ENCODE measurements around the gene OGFR.

Gene OGFR

DNA sequence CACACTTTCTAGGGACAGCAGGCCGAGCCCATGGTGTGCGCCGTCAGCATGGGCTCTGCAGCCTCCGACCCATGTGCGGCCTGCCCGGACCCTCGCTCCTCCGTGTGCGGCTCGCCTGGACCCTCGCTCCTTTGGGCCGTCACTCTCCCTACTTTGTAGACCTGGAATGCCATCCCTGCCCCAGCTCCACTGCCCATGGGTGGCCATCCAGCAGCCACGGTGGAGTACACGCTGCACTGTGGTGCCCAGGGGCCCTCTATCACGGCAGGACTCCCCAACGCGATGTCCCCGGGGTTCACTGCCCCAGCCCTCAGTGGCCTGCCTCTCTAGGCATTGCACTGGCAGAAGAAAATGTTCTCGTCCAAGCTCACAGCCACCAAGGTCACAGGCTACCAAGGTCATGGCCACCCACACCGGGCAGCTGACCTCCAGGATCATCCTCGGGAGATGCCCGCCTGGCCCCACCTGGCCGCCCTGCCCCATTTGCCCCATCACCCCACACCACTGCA, 32.5 kb upstream of the OGFR start:
- H3K9ac ChIP-seq: no peak overlapping the region
- H3K9me3 ChIP-seq (ENCODE audit: control insufficient read depth, low read length): no peaks in the 10 kb centered on the region
- H3K79me2 ChIP-seq: no peaks in the 10 kb centered on the region
- no peaks in the 10 kb centered on the region for H3K36me3 ChIP-seq (ENCODE audit: control insufficient read depth, insufficient read depth, low read length)
- TF ChIP-seq, protein P1, sequence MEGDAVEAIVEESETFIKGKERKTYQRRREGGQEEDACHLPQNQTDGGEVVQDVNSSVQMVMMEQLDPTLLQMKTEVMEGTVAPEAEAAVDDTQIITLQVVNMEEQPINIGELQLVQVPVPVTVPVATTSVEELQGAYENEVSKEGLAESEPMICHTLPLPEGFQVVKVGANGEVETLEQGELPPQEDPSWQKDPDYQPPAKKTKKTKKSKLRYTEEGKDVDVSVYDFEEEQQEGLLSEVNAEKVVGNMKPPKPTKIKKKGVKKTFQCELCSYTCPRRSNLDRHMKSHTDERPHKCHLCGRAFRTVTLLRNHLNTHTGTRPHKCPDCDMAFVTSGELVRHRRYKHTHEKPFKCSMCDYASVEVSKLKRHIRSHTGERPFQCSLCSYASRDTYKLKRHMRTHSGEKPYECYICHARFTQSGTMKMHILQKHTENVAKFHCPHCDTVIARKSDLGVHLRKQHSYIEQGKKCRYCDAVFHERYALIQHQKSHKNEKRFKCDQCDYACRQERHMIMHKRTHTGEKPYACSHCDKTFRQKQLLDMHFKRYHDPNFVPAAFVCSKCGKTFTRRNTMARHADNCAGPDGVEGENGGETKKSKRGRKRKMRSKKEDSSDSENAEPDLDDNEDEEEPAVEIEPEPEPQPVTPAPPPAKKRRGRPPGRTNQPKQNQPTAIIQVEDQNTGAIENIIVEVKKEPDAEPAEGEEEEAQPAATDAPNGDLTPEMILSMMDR (IDR thresholded peaks at IDR 0.05): no peak
- H3K4me1 ChIP-seq: peaks cover 6% of the 10 kb centered on the region
- no peak overlapping the region for H3K27ac ChIP-seq
- no peak overlapping the region for H3K4me2 ChIP-seq (ENCODE audit: low read length)
- H2AFZ ChIP-seq: no peak overlapping the region
- no peak overlapping the region for H3K4me3 ChIP-seq (ENCODE audit: low read depth, low read length)
- H3K27me3 ChIP-seq (ENCODE audit: control insufficient read depth, insufficient read depth, low read length): peaks cover 4% of the 10 kb centered on the region

- Histone ChIP-seq H3K9me3 (ENCODE audit: control insufficient read depth, low read length) (no peaks in the 10 kb centered on the region), H3K27ac (no peak overlapping the region), H3K4me1 (peaks cover 6% of the 10 kb centered on the region), H3K4me3 (ENCODE audit: low read depth, low read length) (no peak overlapping the region), H3K9ac (no peak overlapping the region), H3K36me3 (ENCODE audit: control insufficient read depth, insufficient read depth, low read length) (no peaks in the 10 kb centered on the region), H3K27me3 (ENCODE audit: control insufficient read depth, insufficient read depth, low read length) (peaks cover 4% of the 10 kb centered on the region), H2AFZ (no peak overlapping the region), H3K79me2 (no peaks in the 10 kb centered on the region), H3K4me2 (ENCODE audit: low read length) (no peak overlapping the region)
- TF ChIP-seq, protein P1 (IDR thresholded peaks at IDR 0.05): no peak
Observed at GRCh38 chr20:62772619-62772989, 32.0 kb upstream of the OGFR start.

GRCh38 chr20:62772990-62773844, 31.4 kb upstream of the OGFR start:
- no peaks in the 10 kb centered on the region for H3K9me3 ChIP-seq (ENCODE audit: control insufficient read depth, low read length)
- TF ChIP-seq, protein P1 (IDR thresholded peaks at IDR 0.05): no peak
- peaks cover 4% of the 10 kb centered on the region for H3K27me3 ChIP-seq (ENCODE audit: control insufficient read depth, insufficient read depth, low read length)
- no peak overlapping the region for H3K9ac ChIP-seq
- H3K27ac ChIP-seq: no peak overlapping the region
- H3K36me3 ChIP-seq (ENCODE audit: control insufficient read depth, insufficient read depth, low read length): no peaks in the 10 kb centered on the region
- no peak overlapping the region for H3K4me2 ChIP-seq (ENCODE audit: low read length)
- H2AFZ ChIP-seq: no peak overlapping the region
- no peak overlapping the region for H3K4me3 ChIP-seq (ENCODE audit: low read depth, low read length)
- peaks cover 6% of the 10 kb centered on the region for H3K4me1 ChIP-seq
- H3K79me2 ChIP-seq: no peaks in the 10 kb centered on the region

GRCh38 chr20:62773845-62774714, 30.6 kb upstream of the OGFR start:
- no peak overlapping the region for H3K9ac ChIP-seq
- H3K4me1 ChIP-seq: peaks cover 6% of the 10 kb centered on the region
- TF ChIP-seq, protein P1 (IDR thresholded peaks at IDR 0.05): no peak
- H2AFZ ChIP-seq: no peak overlapping the region
- no peak overlapping the region for H3K4me3 ChIP-seq (ENCODE audit: low read depth, low read length)
- no peak overlapping the region for H3K27ac ChIP-seq
- no peaks in the 10 kb centered on the region for H3K36me3 ChIP-seq (ENCODE audit: control insufficient read depth, insufficient read depth, low read length)
- H3K9me3 ChIP-seq (ENCODE audit: control insufficient read depth, low read length): no peaks in the 10 kb centered on the region
- no peaks in the 10 kb centered on the region for H3K79me2 ChIP-seq
- H3K4me2 ChIP-seq (ENCODE audit: low read length): no peak overlapping the region
- peaks cover 4% of the 10 kb centered on the region for H3K27me3 ChIP-seq (ENCODE audit: control insufficient read depth, insufficient read depth, low read length)

Data from parathyroid adenoma (tissue), 2 donors.